AG10803 (cell line): Measurements from ENCODE around the gene FRMD4B.
"Not testable (repeated sequence)": the region's sequence is repeated elsewhere in the genome, so short reads cannot be mapped to it uniquely, and the experiment has no call there.

Source experiments
- DNase-seq: peaks from one replicate; pipeline ENCODE4 v3.0.0; 2010; ENCODE audit warnings: low read depth
- H3K4me3 ChIP-seq: 2 replicates; pipeline ENCODE4 v1.5.1; 2011; ENCODE audit warnings: mild to moderate bottlenecking, low read length, control low read depth
- CTCF ChIP-seq: conservative IDR thresholded peaks from 2 replicates; pipeline ENCODE4 v1.5.1; 2011; ENCODE audit warnings: mild to moderate bottlenecking, low read length, control low read depth, inconsistent platforms

FRMD4B gene

GRCh38 chr3:69276884-69277283 is 109.0 kb downstream of the FRMD4B start:
- no peak overlapping the region for H3K4me3 ChIP-seq
- DNase-seq, result no peak
- no peak for TF ChIP-seq CTCF

DNA sequence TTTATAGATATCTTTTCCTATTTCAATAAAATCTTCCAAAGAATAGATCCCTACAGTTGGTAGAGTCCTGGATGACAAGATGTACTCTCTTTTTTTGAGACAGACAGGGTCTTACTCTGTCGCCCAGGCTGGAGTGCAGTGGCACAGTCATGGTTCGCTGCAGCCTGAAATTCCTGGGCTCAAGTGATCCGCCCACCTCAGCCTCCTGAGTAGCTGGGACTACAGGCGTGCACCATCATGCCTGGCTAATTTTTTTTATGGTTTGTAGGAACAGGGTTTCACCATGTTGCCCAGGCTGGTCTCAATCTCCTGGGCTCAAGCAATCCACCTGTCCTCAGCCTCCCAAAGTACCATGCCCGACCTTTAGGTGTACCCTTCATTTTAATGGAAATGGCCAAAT is 109.7 kb downstream of the FRMD4B start:
- H3K4me3 ChIP-seq, DNase-seq: not testable (repeated sequence)

- no peak for TF ChIP-seq CTCF
- H3K4me3 ChIP-seq, result no peak overlapping the region
- no peak for DNase-seq
Measured at GRCh38 chr3:69273896-69274295, 112.0 kb downstream of the FRMD4B start.

DNA sequence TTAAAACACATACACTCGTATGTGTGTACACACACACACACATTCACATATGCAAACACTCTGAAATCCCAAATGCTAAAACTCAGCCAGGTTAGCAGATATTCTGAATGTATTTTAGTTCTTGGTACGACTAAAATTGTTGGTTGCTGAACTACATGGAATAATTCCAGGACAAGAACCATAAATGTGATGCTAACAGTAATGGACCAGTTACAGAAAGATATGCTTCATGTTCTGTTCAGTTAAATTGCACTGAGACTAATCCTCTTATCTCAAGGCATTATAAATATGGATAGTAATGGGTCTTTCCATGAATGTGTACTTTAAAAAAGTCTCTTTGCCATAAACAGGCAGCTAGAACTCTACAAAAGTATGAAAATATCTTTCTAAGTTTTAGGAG is 113.3 kb downstream of the FRMD4B start:
- TF ChIP-seq CTCF, result no peak
- no peak overlapping the region for H3K4me3 ChIP-seq
- DNase-seq, result no peak

DNA sequence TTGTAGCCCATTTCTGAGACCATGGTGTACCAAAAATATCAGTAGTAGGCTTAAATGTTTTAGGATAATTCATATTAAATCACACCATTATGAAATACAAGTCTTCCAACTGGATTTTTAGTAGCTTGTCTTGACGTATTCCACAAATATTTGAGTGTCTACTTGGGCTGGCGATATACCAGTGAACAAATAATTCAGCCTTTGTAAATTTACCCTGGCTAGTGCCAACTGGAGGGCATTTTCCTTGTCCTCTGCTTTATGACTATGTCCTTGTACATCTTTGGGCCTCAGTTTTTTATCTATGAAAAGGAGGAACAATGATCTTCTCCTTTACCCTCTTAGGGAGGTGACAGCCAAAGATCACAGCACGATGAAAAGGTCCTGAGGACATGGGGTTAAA is 114.8 kb downstream of the FRMD4B start:
- H3K4me3 ChIP-seq, result no peak overlapping the region
- DNase-seq, result no peak
- no peak for TF ChIP-seq CTCF

DNA sequence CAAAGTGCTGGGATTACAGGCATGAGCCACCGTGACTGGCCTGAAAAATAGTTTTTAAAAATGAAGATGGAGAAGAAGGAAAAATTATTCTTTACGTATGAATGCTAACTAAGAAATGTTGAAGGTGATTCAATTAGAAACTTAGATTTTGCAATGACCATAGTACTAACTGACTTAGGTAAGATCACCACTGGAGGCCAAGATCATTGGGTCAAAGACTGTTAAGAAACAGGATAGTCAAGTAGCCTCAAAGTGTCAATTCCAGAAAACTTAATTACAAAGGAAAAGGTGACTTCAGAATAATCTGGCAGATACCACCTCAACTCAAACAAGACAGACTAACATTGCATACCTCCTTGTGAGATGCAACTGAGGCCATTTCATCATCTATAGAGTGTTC is 119.3 kb downstream of the FRMD4B start:
- no peak for DNase-seq
- no peak overlapping the region for H3K4me3 ChIP-seq
- TF ChIP-seq CTCF, result no peak

- H3K4me3 ChIP-seq, DNase-seq: not testable (repeated sequence)
Measured at GRCh38 chr3:69266071-69266470, 119.8 kb downstream of the FRMD4B start.

DNA sequence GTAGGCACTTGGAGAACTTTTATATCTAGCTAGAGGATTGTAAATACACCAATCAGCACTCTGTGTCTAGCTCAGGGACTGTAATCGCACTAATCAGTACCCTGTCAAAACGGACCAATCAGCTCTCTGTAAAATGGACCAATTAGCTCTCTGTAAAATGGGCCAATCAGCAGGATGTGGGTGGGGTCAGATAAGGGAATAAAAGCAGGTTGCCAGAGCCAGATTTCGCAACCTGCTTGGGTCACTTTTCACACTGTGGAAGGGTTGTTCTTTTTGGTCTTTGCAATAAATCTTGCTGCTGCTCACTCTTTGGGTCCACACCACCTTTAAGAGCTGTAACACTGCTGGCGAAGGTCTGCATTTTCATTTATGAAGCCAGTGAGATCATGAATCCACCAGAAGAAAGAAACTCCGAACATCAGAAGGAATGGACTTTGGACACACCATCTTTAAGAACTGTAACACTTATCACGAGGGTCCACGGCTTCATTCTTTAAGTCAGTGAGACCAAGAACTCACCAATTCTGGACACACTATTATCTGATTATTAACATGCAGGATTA is 125.0 kb downstream of the FRMD4B start:
- DNase-seq, H3K4me3 ChIP-seq: not testable (repeated sequence)

- no peak for DNase-seq
- H3K4me3 ChIP-seq, result no peak overlapping the region
- TF ChIP-seq CTCF, result no peak
Measured at GRCh38 chr3:69260216-69260787, 125.6 kb downstream of the FRMD4B start.
